ENCODE results near the gene CBR3.

Gene CBR3

GRCh38 chr21:36184545-36184944, 49.7 kb downstream of the CBR3 start:
- Histone ChIP-seq H3K9ac (ENCODE audit: low read depth, low read length) (no peak overlapping the region), H3K79me2 (ENCODE audit: insufficient read depth, low read length) (no peaks in the 10 kb centered on the region), H3K9me3 (ENCODE audit: insufficient read depth, low read length, severe bottlenecking) (no peaks in the 10 kb centered on the region), H2AFZ (ENCODE audit: low read depth, low read length) (no peak overlapping the region), H3K36me3 (ENCODE audit: insufficient read depth, low read length) (no peaks in the 10 kb centered on the region), H4K20me1 (ENCODE audit: insufficient read depth, low read length) (no peaks in the 10 kb centered on the region), H3K4me3 (ENCODE audit: low read depth in 1 of 2, low read length in 2 of 2) (no peak overlapping the region), H3K4me1 (ENCODE audit: insufficient read depth, low read length) (no peaks in the 10 kb centered on the region), H3K27me3 (ENCODE audit: insufficient read depth, low read length, poor library complexity) (no peaks in the 10 kb centered on the region), H3K27ac (ENCODE audit: low read length) (no peak overlapping the region), H3K4me2 (ENCODE audit: insufficient read depth, low read length) (no peak overlapping the region)
- no peak for DNase-seq
- TF ChIP-seq EZH2 (IDR thresholded peaks at IDR 0.05; ENCODE audit: borderline replicate concordance, low read depth, low read length, severe bottlenecking) (no peak), CTCF (IDR thresholded peaks at IDR 0.05; ENCODE audit: borderline replicate concordance, extremely low read depth, low read length, poor library complexity, severe bottlenecking) (no peak)
- no peak for ATAC-seq (ENCODE audit: insufficient read depth, low read depth)

GRCh38 chr21:36185523-36185922, 50.6 kb downstream of the CBR3 start:
- TF ChIP-seq EZH2 (IDR thresholded peaks at IDR 0.05; ENCODE audit: borderline replicate concordance, low read depth, low read length, severe bottlenecking) = no peak
- no peak for TF ChIP-seq CTCF (IDR thresholded peaks at IDR 0.05; ENCODE audit: borderline replicate concordance, extremely low read depth, low read length, poor library complexity, severe bottlenecking)
- H3K27me3 ChIP-seq (ENCODE audit: insufficient read depth, low read length, poor library complexity) = no peaks in the 10 kb centered on the region
- no peaks in the 10 kb centered on the region for H3K4me1 ChIP-seq (ENCODE audit: insufficient read depth, low read length)
- H3K4me3 ChIP-seq (ENCODE audit: low read depth in 1 of 2, low read length in 2 of 2) = no peak overlapping the region
- H3K36me3 ChIP-seq (ENCODE audit: insufficient read depth, low read length) = no peaks in the 10 kb centered on the region
- H3K79me2 ChIP-seq (ENCODE audit: insufficient read depth, low read length) = no peaks in the 10 kb centered on the region
- no peak overlapping the region for H3K4me2 ChIP-seq (ENCODE audit: insufficient read depth, low read length)
- no peak overlapping the region for H3K27ac ChIP-seq (ENCODE audit: low read length)
- H2AFZ ChIP-seq (ENCODE audit: low read depth, low read length) = no peak overlapping the region
- H3K9ac ChIP-seq (ENCODE audit: low read depth, low read length) = no peak overlapping the region
- no peaks in the 10 kb centered on the region for H4K20me1 ChIP-seq (ENCODE audit: insufficient read depth, low read length)
- ATAC-seq (ENCODE audit: insufficient read depth, low read depth) (no peak), DNase-seq (no peak)
- no peaks in the 10 kb centered on the region for H3K9me3 ChIP-seq (ENCODE audit: insufficient read depth, low read length, severe bottlenecking)

- TF ChIP-seq CTCF (IDR thresholded peaks at IDR 0.05; ENCODE audit: borderline replicate concordance, extremely low read depth, low read length, poor library complexity, severe bottlenecking) (no peak), EZH2 (IDR thresholded peaks at IDR 0.05; ENCODE audit: borderline replicate concordance, low read depth, low read length, severe bottlenecking) (no peak)
- H3K36me3 ChIP-seq (ENCODE audit: insufficient read depth, low read length) = no peaks in the 10 kb centered on the region
- DNase-seq (no peak), ATAC-seq (ENCODE audit: insufficient read depth, low read depth) (no peak)
- H3K79me2 ChIP-seq (ENCODE audit: insufficient read depth, low read length) = no peaks in the 10 kb centered on the region
- H3K4me1 ChIP-seq (ENCODE audit: insufficient read depth, low read length) = no peaks in the 10 kb centered on the region
- H3K27me3 ChIP-seq (ENCODE audit: insufficient read depth, low read length, poor library complexity) = no peaks in the 10 kb centered on the region
- no peak overlapping the region for H3K4me3 ChIP-seq (ENCODE audit: low read depth in 1 of 2, low read length in 2 of 2)
- H3K4me2 ChIP-seq (ENCODE audit: insufficient read depth, low read length) = no peak overlapping the region
- no peaks in the 10 kb centered on the region for H4K20me1 ChIP-seq (ENCODE audit: insufficient read depth, low read length)
- no peak overlapping the region for H3K27ac ChIP-seq (ENCODE audit: low read length)
- H3K9ac ChIP-seq (ENCODE audit: low read depth, low read length) = no peak overlapping the region
- H3K9me3 ChIP-seq (ENCODE audit: insufficient read depth, low read length, severe bottlenecking) = no peaks in the 10 kb centered on the region
- no peak overlapping the region for H2AFZ ChIP-seq (ENCODE audit: low read depth, low read length)
Observed at GRCh38 chr21:36186081-36186480, 51.2 kb downstream of the CBR3 start.
